CD14-positive monocyte (primary cell): ENCODE data around the gene NPAT. TPM values are rescaled to one million over a fixed set of nuclear protein-coding genes. Genes with fewer than 3 reads are reported as not detected.

Experiments
- DNase-seq, 3 donors: peaks; one replicate each; pipeline ENCODE4 v3.0.0-alpha.2; 2011 to 2022
- H2AFZ ChIP-seq: 2 replicates; pipeline ENCODE4 v1.6.0; 2012; ENCODE audit warnings: mild to moderate bottlenecking, low read depth, low read length, inconsistent platforms; ENCODE audit not compliant: insufficient read depth, poor library complexity, severe bottlenecking
- H3K27ac ChIP-seq, 2 donors: 1 replicate in 1 of 2; 2 replicates in 1 of 2; pipeline ENCODE4 v1.5.1; 2012 to 2013; ENCODE audit warnings: low read length in 2 of 2, control low read depth in 1 of 2, inconsistent platforms in 1 of 2, low read depth in 1 of 2, mild to moderate bottlenecking in 1 of 2
- H3K27me3 ChIP-seq, 2 donors: one replicate each; pipeline versions ENCODE4 v1.6.0 to v1.6.1; 2011 to 2013; ENCODE audit warnings: low read length in 2 of 2; ENCODE audit not compliant: control insufficient read depth in 2 of 2, insufficient read depth in 2 of 2
- H3K36me3 ChIP-seq, 2 donors: replicated peaks in 1 of 2; 1 replicate in 1 of 2; 2 replicates in 1 of 2; pipeline versions ENCODE4 v1.5.1 to v1.6.1; 2012 to 2013; ENCODE audit warnings: low read length in 2 of 2, control low read depth in 1 of 2, inconsistent platforms in 1 of 2, mild to moderate bottlenecking in 1 of 2; ENCODE audit not compliant: insufficient read depth in 2 of 2, control insufficient read depth in 1 of 2
- H3K4me1 ChIP-seq, 2 donors: 1 replicate in 1 of 2; 2 replicates in 1 of 2; pipeline versions ENCODE4 v1.5.1 to v1.6.1; 2012 to 2013; ENCODE audit warnings: low read length in 2 of 2, control low read depth in 1 of 2, inconsistent platforms in 1 of 2, mild to moderate bottlenecking in 1 of 2, moderate library complexity in 1 of 2; ENCODE audit not compliant: insufficient read depth in 2 of 2, control insufficient read depth in 1 of 2
- H3K4me2 ChIP-seq: replicated peaks from 2 replicates; pipeline ENCODE3; 2012; ENCODE audit warnings: low read length, moderate library complexity, mild to moderate bottlenecking; ENCODE audit not compliant: poor library complexity, severe bottlenecking; ENCODE audit errors: extremely low read depth
- H3K4me3 ChIP-seq, 3 experiments: fragments of 200-600 bp in 1 of 3; sonication (generic) in 1 of 3; replicated peaks in 1 of 3; 1 replicate in 2 of 3; 2 replicates in 1 of 3; pipeline ENCODE4 v1.5.1; 2011 to 2013; ENCODE audit warnings: low read length in 3 of 3, mild to moderate bottlenecking in 3 of 3, control low read depth in 2 of 3, low read depth in 2 of 3, inconsistent platforms in 1 of 3, moderate library complexity in 1 of 3
- H3K79me2 ChIP-seq: 2 replicates; pipeline ENCODE4 v1.6.0; 2012; ENCODE audit warnings: mild to moderate bottlenecking, control low read depth, inconsistent platforms, low read length, moderate library complexity; ENCODE audit not compliant: insufficient read depth
- H3K9ac ChIP-seq: 2 replicates; pipeline ENCODE4 v1.6.0; 2017; ENCODE audit warnings: low read length, mild to moderate bottlenecking; ENCODE audit not compliant: insufficient read depth, poor library complexity, severe bottlenecking
- H3K9me3 ChIP-seq, 2 donors: replicated peaks in 1 of 2; 1 replicate in 1 of 2; 2 replicates in 1 of 2; pipeline versions ENCODE4 v1.5.1 to v1.6.1; 2012 to 2013; ENCODE audit warnings: low read length in 2 of 2, control low read depth in 1 of 2; ENCODE audit not compliant: control insufficient read depth in 1 of 2, insufficient read depth in 1 of 2
- H4K20me1 ChIP-seq: 2 replicates; pipeline ENCODE4 v1.6.0; 2012; ENCODE audit warnings: mild to moderate bottlenecking, low read length, control low read depth, moderate library complexity; ENCODE audit not compliant: insufficient read depth
- H3K27ac Mint-ChIP-seq, 7 donors: one replicate each; pipeline ENCODE4 v1.8.0; 2020; ENCODE audit warnings: mild to moderate bottlenecking in 7 of 7, mixed read lengths in 7 of 7, moderate library complexity in 6 of 7, inconsistent platforms in 2 of 7
- H3K27me3 Mint-ChIP-seq, 3 donors: one replicate each; pipeline ENCODE4 v1.8.0; 2021 to 2022; ENCODE audit warnings: low read depth in 3 of 3, mild to moderate bottlenecking in 3 of 3, mixed read lengths in 3 of 3, moderate library complexity in 3 of 3, inconsistent platforms in 1 of 3
- H3K36me3 Mint-ChIP-seq, 2 donors: one replicate each; pipeline ENCODE4 v1.8.0; 2020; ENCODE audit warnings: mixed read lengths in 2 of 2, inconsistent platforms in 1 of 2, mild to moderate bottlenecking in 1 of 2
- H3K4me1 Mint-ChIP-seq: one replicate; pipeline ENCODE4 v1.8.0; 2020; ENCODE audit warnings: mild to moderate bottlenecking, mixed read lengths
- H3K4me3 Mint-ChIP-seq, 2 donors: one replicate each; pipeline ENCODE4 v1.8.0; 2020; ENCODE audit warnings: mild to moderate bottlenecking in 2 of 2, mixed read lengths in 2 of 2, moderate library complexity in 1 of 2
- H3K9me3 Mint-ChIP-seq, 7 donors: one replicate each; pipeline ENCODE4 v1.8.0; 2020 to 2022; ENCODE audit warnings: mixed read lengths in 7 of 7, mild to moderate bottlenecking in 6 of 7, moderate library complexity in 6 of 7, inconsistent platforms in 2 of 7
- WGBS: methylation state at CpG from one replicate; pipeline ENCODE4 v1.1.5; 2013; ENCODE audit warnings: missing lambda C conversion rate; ENCODE audit not compliant: insufficient coverage; 5-methylcytosine and 5-hydroxymethylcytosine counted together
- intact Hi-C, 2 donors: fragments of 100-400 bp; cut with micrococcal nuclease; formaldehyde crosslinking; loops; one replicate each; pipeline versions ENCODE4 v1.15.0 to v1.15.1; 2023
- polyA plus RNA-seq, 3 donors: library from polyadenylated mRNA; depleted of rRNA in 1 of 3; unstranded in 2 of 3; stranded (reverse) in 1 of 3; fragments of 300-500 nt in 2 of 3; fragments of >200 nt in 1 of 3; fragmentation: Illumina TruSeq in 2 of 3; gene quantifications; 1 replicate in 2 of 3; 2 replicates in 1 of 3; pipeline ENCODE4 v1.2.3, GENCODE V29; 2012 to 2021
- TF ChIP-seq, protein P1 (sequence below): fragments of 200-600 bp; IDR thresholded peaks from one replicate; pipeline ENCODE4 v1.8.0; 2022; ENCODE audit warnings: antibody characterized with exemption, mild to moderate bottlenecking

Gene NPAT
- polyA plus RNA-seq, 3 donors = 3.7 to 5.0 (median 4.1) TPM

DNA sequence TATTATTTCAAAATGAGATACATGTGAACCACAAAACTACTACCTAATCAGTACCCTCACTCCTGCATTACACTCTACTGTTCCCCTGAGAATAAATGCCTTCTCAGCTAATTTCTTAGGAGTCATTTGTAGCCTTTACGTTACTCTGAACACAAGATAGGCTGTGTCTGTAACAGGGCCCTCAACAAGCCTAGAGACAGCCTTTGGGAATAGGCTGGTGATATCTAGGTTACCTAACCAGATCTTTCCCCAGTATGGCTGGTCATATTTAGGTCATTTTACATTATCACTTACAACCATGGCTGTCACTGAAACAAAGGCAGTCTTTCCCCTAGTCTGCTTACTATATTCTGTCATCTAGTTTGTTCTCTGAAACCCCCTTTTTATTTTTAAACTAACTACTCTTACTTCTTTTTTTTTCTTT, 14.6 kb upstream of the NPAT start:
- WGBS = no CpG with 5 or more reads among the region's 1 CpG
- H3K36me3 ChIP-seq = peaks cover 16 to 51% of the 10 kb centered on the region in 2 donors
- peak overlapping the region; percentile 61 for H3K4me2 ChIP-seq
- Mint-ChIP-seq H3K36me3 (peaks cover 43 to 67% of the 10 kb centered on the region in 2 donors), H3K27me3 (peaks cover 0 to 5% (median 3%) of the 10 kb centered on the region in 3 donors), H3K4me1 (peaks cover 40% of the 10 kb centered on the region), H3K9me3 (peaks cover 0 to 3% (median 0%) of the 10 kb centered on the region in 7 donors), H3K4me3 (peak overlapping the region in 1 of 2 donors; percentile 67), H3K27ac (peak overlapping the region; percentile 85 to 97 (median 91))
- H3K27me3 ChIP-seq = no peaks in the 10 kb centered on the region
- H3K27ac ChIP-seq = peak overlapping the region in 1 of 2 donors; percentile 77
- no peak overlapping the region for H3K9ac ChIP-seq
- H4K20me1 ChIP-seq = no peaks in the 10 kb centered on the region
- H3K4me3 ChIP-seq = peak overlapping the region in 1 of 3 experiments; percentile 51
- H3K9me3 ChIP-seq = no peaks in the 10 kb centered on the region
- H2AFZ ChIP-seq = peak overlapping the region; percentile 38
- H3K79me2 ChIP-seq = peaks cover 3% of the 10 kb centered on the region
- DNase-seq = no peak
- intact Hi-C loops = no loop called here
- peaks cover 19 to 34% of the 10 kb centered on the region in 2 donors for H3K4me1 ChIP-seq
- TF ChIP-seq, protein P1, sequence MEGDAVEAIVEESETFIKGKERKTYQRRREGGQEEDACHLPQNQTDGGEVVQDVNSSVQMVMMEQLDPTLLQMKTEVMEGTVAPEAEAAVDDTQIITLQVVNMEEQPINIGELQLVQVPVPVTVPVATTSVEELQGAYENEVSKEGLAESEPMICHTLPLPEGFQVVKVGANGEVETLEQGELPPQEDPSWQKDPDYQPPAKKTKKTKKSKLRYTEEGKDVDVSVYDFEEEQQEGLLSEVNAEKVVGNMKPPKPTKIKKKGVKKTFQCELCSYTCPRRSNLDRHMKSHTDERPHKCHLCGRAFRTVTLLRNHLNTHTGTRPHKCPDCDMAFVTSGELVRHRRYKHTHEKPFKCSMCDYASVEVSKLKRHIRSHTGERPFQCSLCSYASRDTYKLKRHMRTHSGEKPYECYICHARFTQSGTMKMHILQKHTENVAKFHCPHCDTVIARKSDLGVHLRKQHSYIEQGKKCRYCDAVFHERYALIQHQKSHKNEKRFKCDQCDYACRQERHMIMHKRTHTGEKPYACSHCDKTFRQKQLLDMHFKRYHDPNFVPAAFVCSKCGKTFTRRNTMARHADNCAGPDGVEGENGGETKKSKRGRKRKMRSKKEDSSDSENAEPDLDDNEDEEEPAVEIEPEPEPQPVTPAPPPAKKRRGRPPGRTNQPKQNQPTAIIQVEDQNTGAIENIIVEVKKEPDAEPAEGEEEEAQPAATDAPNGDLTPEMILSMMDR = no peak

DNA sequence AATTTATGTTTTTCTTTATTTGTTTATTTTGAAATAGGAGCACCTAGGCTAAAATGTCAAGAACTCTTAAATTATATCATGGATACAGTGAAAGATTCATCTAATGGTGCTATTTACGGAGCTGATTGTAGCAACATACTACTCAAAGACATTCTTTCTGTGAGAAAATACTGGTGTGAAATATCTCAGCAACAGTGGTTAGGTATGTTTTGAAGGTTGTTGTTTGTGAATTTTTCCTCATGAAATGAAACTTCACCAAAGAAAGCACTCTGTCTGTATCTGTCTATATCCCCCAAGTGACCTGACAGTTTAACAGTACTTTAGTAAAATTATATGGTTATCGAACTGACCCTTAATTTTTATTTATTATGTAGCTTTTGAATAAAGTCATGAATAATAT, 13.2 kb upstream of the NPAT start:
- peaks cover 19 to 34% of the 10 kb centered on the region in 2 donors for H3K4me1 ChIP-seq

More for the DNA sequence above, 13.2 kb upstream of the NPAT start:
- Histone ChIP-seq H3K27me3 (no peaks in the 10 kb centered on the region), H4K20me1 (no peaks in the 10 kb centered on the region), H2AFZ (no peak overlapping the region), H3K4me2 (peak overlapping the region; percentile 61), H3K36me3 (peaks cover 26 to 53% of the 10 kb centered on the region in 2 donors), H3K9me3 (no peaks in the 10 kb centered on the region), H3K4me3 (peak overlapping the region in 1 of 3 experiments; percentile 51), H3K9ac (no peak overlapping the region), H3K27ac (peak overlapping the region in 1 of 2 donors; percentile 77), H3K79me2 (peaks cover 3% of the 10 kb centered on the region)
- H3K27ac Mint-ChIP-seq = peak overlapping the region in 5 of 7 donors; percentile 85 to 97 (median 91)
- TF ChIP-seq, protein P1 = no peak
- intact Hi-C loops = no loop called here
- no peak overlapping the region for H3K4me3 Mint-ChIP-seq
- peaks cover 40% of the 10 kb centered on the region for H3K4me1 Mint-ChIP-seq
- H3K27me3 Mint-ChIP-seq = peaks cover 0 to 5% (median 2%) of the 10 kb centered on the region in 3 donors
- no CpG with 5 or more reads among the region's 2 CpGs for WGBS
- H3K9me3 Mint-ChIP-seq = peaks cover 0 to 3% (median 0%) of the 10 kb centered on the region in 7 donors
- DNase-seq = no peak
- peaks cover 48 to 71% of the 10 kb centered on the region in 2 donors for H3K36me3 Mint-ChIP-seq
